ENCODE measurements around the gene PIGR. TPM values are rescaled to one million over a fixed set of nuclear protein-coding genes. Genes with fewer than 3 reads are reported as not detected.

PIGR gene
- total and polyA plus RNA-seq, 9 of the 15 experiments (the other 6 are each of a cell fraction or from before 2014, with no cell fraction given), result 0.01 to 1.5 (median 0.03) TPM; not detected in 4

DNA sequence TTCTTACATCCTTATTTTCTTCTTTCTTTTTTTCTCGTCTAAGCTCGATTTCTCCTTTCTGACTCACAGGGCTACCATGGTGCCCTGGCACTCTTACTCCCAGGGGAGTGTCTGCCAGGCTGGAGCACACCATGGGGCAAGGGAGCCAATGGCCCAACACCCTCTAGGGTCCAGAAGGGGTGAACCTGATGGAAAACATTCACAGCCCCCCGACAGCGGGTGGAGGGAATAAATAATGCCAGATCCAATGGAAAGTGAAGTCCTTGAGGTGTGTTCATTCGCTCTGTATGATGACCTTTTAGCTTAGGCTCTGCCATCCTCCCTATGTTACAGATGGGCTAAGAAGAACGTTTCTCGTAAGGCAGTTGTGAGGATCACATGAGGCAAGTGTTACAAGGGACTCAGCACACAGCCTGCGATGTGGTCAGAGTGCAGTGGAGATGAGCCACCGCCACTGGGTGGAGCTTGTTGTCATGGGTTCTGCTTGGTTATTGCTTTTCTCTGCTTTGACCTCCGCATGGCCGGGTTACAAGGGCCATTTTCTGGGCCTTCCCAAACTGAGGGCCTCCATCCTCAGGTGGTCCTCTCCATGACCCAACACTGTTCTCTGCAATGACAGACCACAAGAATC, 21.0 kb downstream of the PIGR start (continued):
- TF ChIP-seq, protein P1, sequence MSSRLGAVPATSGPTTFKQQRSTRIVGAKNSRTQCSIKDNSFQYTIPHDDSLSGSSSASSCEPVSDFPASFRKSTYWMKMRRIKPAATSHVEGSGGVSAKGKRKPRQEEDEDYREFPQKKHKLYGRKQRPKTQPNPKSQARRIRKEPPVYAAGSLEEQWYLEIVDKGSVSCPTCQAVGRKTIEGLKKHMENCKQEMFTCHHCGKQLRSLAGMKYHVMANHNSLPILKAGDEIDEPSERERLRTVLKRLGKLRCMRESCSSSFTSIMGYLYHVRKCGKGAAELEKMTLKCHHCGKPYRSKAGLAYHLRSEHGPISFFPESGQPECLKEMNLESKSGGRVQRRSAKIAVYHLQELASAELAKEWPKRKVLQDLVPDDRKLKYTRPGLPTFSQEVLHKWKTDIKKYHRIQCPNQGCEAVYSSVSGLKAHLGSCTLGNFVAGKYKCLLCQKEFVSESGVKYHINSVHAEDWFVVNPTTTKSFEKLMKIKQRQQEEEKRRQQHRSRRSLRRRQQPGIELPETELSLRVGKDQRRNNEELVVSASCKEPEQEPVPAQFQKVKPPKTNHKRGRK (tag; IDR thresholded peaks at IDR 0.05), result no peak
- TF ChIP-seq, protein P2, sequence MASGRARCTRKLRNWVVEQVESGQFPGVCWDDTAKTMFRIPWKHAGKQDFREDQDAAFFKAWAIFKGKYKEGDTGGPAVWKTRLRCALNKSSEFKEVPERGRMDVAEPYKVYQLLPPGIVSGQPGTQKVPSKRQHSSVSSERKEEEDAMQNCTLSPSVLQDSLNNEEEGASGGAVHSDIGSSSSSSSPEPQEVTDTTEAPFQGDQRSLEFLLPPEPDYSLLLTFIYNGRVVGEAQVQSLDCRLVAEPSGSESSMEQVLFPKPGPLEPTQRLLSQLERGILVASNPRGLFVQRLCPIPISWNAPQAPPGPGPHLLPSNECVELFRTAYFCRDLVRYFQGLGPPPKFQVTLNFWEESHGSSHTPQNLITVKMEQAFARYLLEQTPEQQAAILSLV (tag; IDR thresholded peaks at IDR 0.05), result no peak
- TF ChIP-seq L3MBTL2 (IDR thresholded peaks at IDR 0.05) (peak; percentile 19; the same call in 1 of the 2 replicates), ZNF561 (CRISPR knock-in tag; conservative IDR thresholded peaks at IDR 0.05) (no peak), PHF20 (IDR thresholded peaks at IDR 0.05; ENCODE audit: partially characterized antibody) (no peak), ZC3H8 (IDR thresholded peaks at IDR 0.05) (no peak), ADNP (tag; IDR thresholded peaks at IDR 0.05) (no peak), BMI1 (IDR thresholded peaks at IDR 0.05; ENCODE audit: low read length) (no peak), PPARD (CRISPR knock-in tag; IDR thresholded peaks at IDR 0.05) (no peak), ETV6 (IDR thresholded peaks at IDR 0.05; ENCODE audit: borderline replicate concordance in 1 of 2, low read depth in 2 of 2, low read length in 1 of 2) (no peak), ETV6 (CRISPR knock-in tag; IDR thresholded peaks at IDR 0.05; ENCODE audit: borderline replicate concordance) (no peak), HMGN3 (IDR thresholded peaks at IDR 0.05; ENCODE audit: borderline replicate concordance, extremely low read depth, insufficient read length, low read depth, low read length) (no peak), GATA2 (CRISPR knock-in tag; IDR thresholded peaks at IDR 0.05) (no peak), ARID1B (IDR thresholded peaks at IDR 0.05) (0 out of 2 replicates have a peak, but pooled peaks have one; percentile 6), ETV1 (tag; conservative IDR thresholded peaks at IDR 0.05; ENCODE audit: low read depth) (no peak), GABPB2 (CRISPR knock-in tag; conservative IDR thresholded peaks at IDR 0.05) (no peak), XRCC4 (IDR thresholded peaks at IDR 0.05; ENCODE audit: extremely low read depth, insufficient read depth, insufficient read length) (no peak), MEIS2 (IDR thresholded peaks at IDR 0.05; ENCODE audit: partially characterized antibody) (no peak)
- TF ChIP-seq, protein P3, sequence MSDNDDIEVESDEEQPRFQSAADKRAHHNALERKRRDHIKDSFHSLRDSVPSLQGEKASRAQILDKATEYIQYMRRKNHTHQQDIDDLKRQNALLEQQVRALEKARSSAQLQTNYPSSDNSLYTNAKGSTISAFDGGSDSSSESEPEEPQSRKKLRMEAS (CRISPR knock-in tag; IDR thresholded peaks at IDR 0.05), result peak; percentile 85
- TF ChIP-seq, protein P4, sequence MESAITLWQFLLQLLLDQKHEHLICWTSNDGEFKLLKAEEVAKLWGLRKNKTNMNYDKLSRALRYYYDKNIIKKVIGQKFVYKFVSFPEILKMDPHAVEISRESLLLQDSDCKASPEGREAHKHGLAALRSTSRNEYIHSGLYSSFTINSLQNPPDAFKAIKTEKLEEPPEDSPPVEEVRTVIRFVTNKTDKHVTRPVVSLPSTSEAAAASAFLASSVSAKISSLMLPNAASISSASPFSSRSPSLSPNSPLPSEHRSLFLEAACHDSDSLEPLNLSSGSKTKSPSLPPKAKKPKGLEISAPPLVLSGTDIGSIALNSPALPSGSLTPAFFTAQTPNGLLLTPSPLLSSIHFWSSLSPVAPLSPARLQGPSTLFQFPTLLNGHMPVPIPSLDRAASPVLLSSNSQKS (CRISPR knock-in tag; IDR thresholded peaks at IDR 0.05), result no peak
- TF ChIP-seq, protein P5, sequence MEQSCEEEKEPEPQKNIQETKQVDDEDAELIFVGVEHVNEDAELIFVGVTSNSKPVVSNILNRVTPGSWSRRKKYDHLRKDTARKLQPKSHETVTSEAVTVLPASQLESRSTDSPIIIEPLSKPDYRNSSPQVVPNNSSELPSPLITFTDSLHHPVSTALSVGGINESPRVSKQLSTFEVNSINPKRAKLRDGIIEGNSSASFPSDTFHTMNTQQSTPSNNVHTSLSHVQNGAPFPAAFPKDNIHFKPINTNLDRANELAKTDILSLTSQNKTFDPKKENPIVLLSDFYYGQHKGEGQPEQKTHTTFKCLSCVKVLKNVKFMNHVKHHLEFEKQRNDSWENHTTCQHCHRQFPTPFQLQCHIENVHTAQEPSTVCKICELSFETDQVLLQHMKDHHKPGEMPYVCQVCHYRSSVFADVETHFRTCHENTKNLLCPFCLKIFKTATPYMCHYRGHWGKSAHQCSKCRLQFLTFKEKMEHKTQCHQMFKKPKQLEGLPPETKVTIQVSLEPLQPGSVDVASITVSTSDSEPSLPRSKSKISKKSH (CRISPR knock-in tag; IDR thresholded peaks at IDR 0.05), result no peak
- TF ChIP-seq, protein P6, sequence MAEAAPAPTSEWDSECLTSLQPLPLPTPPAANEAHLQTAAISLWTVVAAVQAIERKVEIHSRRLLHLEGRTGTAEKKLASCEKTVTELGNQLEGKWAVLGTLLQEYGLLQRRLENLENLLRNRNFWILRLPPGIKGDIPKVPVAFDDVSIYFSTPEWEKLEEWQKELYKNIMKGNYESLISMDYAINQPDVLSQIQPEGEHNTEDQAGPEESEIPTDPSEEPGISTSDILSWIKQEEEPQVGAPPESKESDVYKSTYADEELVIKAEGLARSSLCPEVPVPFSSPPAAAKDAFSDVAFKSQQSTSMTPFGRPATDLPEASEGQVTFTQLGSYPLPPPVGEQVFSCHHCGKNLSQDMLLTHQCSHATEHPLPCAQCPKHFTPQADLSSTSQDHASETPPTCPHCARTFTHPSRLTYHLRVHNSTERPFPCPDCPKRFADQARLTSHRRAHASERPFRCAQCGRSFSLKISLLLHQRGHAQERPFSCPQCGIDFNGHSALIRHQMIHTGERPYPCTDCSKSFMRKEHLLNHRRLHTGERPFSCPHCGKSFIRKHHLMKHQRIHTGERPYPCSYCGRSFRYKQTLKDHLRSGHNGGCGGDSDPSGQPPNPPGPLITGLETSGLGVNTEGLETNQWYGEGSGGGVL (CRISPR knock-in tag; IDR thresholded peaks at IDR 0.05), result no peak
